HepG2 (cell line): ENCODE data around the gene LANCL3. TPM values are rescaled to one million over a fixed set of nuclear protein-coding genes. Genes with fewer than 3 reads are reported as not detected.
"Not testable (repeated sequence)": the region's sequence is repeated elsewhere in the genome, so short reads cannot be mapped to it uniquely, and the experiment has no call there.

ENCODE experiments used
- ATAC-seq: fragments of 200-7000 bp; cut with Tn5 transposase; 3 replicates; pipeline ENCODE4 v1.9.1; 2020; ENCODE audit warnings: mild to moderate bottlenecking, moderate library complexity
- Bru-seq: library from RNA; stranded (reverse); fragments of 400-500 nt; gene quantifications from one replicate; lab custom pipeline; 2021; lab: Mats Ljungman, UMichigan
- BruChase-seq, 2 experiments: library from RNA; stranded (reverse); fragments of 400-500 nt; gene quantifications; one replicate each; lab custom pipeline; 2021; lab: Mats Ljungman, UMichigan
- BruUV-seq: library from RNA; stranded (reverse); fragments of 400-500 nt; replicated peaks from 2 replicates; lab custom pipeline; 2021; lab: Mats Ljungman, UMichigan
- CTCF ChIA-PET: fragments of 300-600 bp; formaldehyde crosslinking; extraction: SDS; loops from one replicate; lab custom pipeline; 2021; ENCODE audit warnings: low total read pairs, inconsistent platforms, low intra/inter-chr PET ratio; lab: Yijun Ruan, JAX
- POLR2A ChIA-PET: fragments of 350-600 bp; sonication (Branson Sonifier 250); formaldehyde crosslinking; loops from one replicate; lab custom pipeline; 2020; ENCODE audit warnings: antibody characterized with exemption, inconsistent platforms; lab: Yijun Ruan, JAX
- DNase-seq: peaks from one replicate; pipeline ENCODE4 v3.0.0-alpha.2; 2015; ENCODE audit warnings: low spot score
- FAIRE-seq: peaks from 3 replicates; lab custom pipeline; 2011; peaks lifted over from hg19 to GRCh38; lab: Jason Lieb, UNC
- H2AFZ ChIP-seq: one replicate; pipeline ENCODE4 v1.6.1; 2011; ENCODE audit warnings: low read length, inconsistent platforms
- H3K27ac ChIP-seq: fragments of 300-600 bp; 3 replicates; pipeline ENCODE4 v1.8.0; 2011; ENCODE audit warnings: mixed run types, mild to moderate bottlenecking, mixed read lengths, low read length, inconsistent platforms; ENCODE audit not compliant: insufficient read depth; ENCODE audit errors: extremely low read length
- H3K27me3 ChIP-seq, 2 experiments: fragments of 200-600 bp in 1 of 2; 2 replicates in 1 of 2; 3 replicates in 1 of 2; pipeline versions ENCODE4 v1.6.0 to v1.8.0; 2011; ENCODE audit warnings: low read length in 2 of 2, mild to moderate bottlenecking in 2 of 2, moderate library complexity in 2 of 2, inconsistent platforms in 1 of 2; ENCODE audit not compliant: insufficient read depth in 2 of 2, control insufficient read depth in 1 of 2
- H3K36me3 ChIP-seq, 2 experiments: fragments of 200-600 bp in 1 of 2; replicated peaks in 1 of 2; 2 replicates in 1 of 2; 3 replicates in 1 of 2; pipeline versions ENCODE4 v1.5.1 to v1.8.0; 2011; ENCODE audit warnings: low read length in 2 of 2, inconsistent platforms in 1 of 2; ENCODE audit not compliant: insufficient read depth in 2 of 2, control insufficient read depth in 1 of 2
- H3K4me1 ChIP-seq: 2 replicates; pipeline ENCODE4 v1.5.1; 2012; ENCODE audit warnings: low read length, inconsistent platforms; ENCODE audit not compliant: insufficient read depth
- H3K4me2 ChIP-seq: 2 replicates; pipeline ENCODE4 v1.6.0; 2011; ENCODE audit warnings: low read depth, low read length, inconsistent platforms
- H3K4me3 ChIP-seq, 3 experiments: fragments of 200-600 bp in 1 of 3; sonication (generic), shearing (Covaris generic) in 1 of 3; replicated peaks in 1 of 3; 2 replicates each; pipeline ENCODE4 v1.5.1; 2011 to 2016; ENCODE audit warnings: low read length in 3 of 3, inconsistent platforms in 2 of 3, low read depth in 2 of 3, mild to moderate bottlenecking in 2 of 3, control low read depth in 1 of 3, mixed read lengths in 1 of 3; ENCODE audit not compliant: insufficient read depth in 1 of 3
- H3K79me2 ChIP-seq: one replicate; pipeline ENCODE4 v1.6.1; 2011; ENCODE audit warnings: low read length, inconsistent platforms; ENCODE audit not compliant: insufficient read depth
- H3K9ac ChIP-seq: 2 replicates; pipeline ENCODE4 v1.6.0; 2011; ENCODE audit warnings: mild to moderate bottlenecking, low read depth, low read length, inconsistent platforms; ENCODE audit not compliant: insufficient read depth
- H3K9me3 ChIP-seq: 2 replicates; pipeline ENCODE4 v1.5.1; 2012; ENCODE audit warnings: mild to moderate bottlenecking, low read length
- H4K20me1 ChIP-seq: 2 replicates; pipeline ENCODE4 v1.6.0; 2011; ENCODE audit warnings: inconsistent platforms, mild to moderate bottlenecking, low read length, moderate library complexity; ENCODE audit not compliant: insufficient read depth
- WGBS: methylation state at CpG from one replicate; pipeline ENCODE4 v1.1.6; 2017; ENCODE audit warnings: low lambda C conversion rate; 5-methylcytosine and 5-hydroxymethylcytosine counted together
- in situ Hi-C: cut with HindIII; loops from 2 replicates; pipeline ENCODE4 v1.10.0; 2017; ENCODE audit warnings: low pct_unique_long_range_greater_than_20kb; ENCODE audit not compliant: extremely low pct_ligation_motif_present
- intact Hi-C: fragments of 100-400 bp; cut with micrococcal nuclease; formaldehyde crosslinking; loops from one replicate; pipeline ENCODE4 v1.10.0; 2022; ENCODE audit not compliant: unreplicated experiment
- long read RNA-seq, 2 experiments: library from RNA in 1 of 2; library from polyadenylated mRNA in 1 of 2; stranded (forward) in 1 of 2; unstranded in 1 of 2; transcript quantifications; one replicate each; pipeline ENCODE4 v2.0.0, GENCODE V29; 2019 to 2022
- polyA minus RNA-seq, 3 experiments: library from RNA; depleted of rRNA, polyadenylated mRNA; stranded (reverse); fragments of >200 nt; gene quantifications; 2 replicates each; pipeline ENCODE4 v1.2.3, GENCODE V29; 2011; ENCODE audit warnings: low replicate concordance in 1 of 3
- polyA plus RNA-seq, 8 experiments: library from polyadenylated mRNA; depleted of rRNA in 3 of 8; stranded (reverse) in 7 of 8; unstranded in 1 of 8; fragments of >200 nt; fragmentation: Illumina TruSeq in 4 of 8; extraction: Trizol in 4 of 8; gene quantifications; 2 replicates each; pipeline versions ENCODE4 v1.2.1 to v1.2.3, GENCODE V29; 2011 to 2016; ENCODE audit warnings: low read depth in 4 of 8, missing spikeins in 1 of 8, mixed read lengths in 1 of 8; ENCODE audit not compliant: insufficient read depth in 1 of 8
- total RNA-seq, 5 experiments: library from RNA; depleted of rRNA; stranded (reverse); fragments of >200 nt; fragmentation: Illumina TruSeq; extraction: Trizol; gene quantifications; 2 replicates each; pipeline ENCODE4 v1.2.3, GENCODE V29; 2016; ENCODE audit warnings: low read depth in 1 of 5

LANCL3 gene
- total RNA-seq (2016; rRNA removed; fragmentation: Illumina TruSeq; extraction: Trizol) = not detected in 2 replicates
- not detected in 2 replicates for total RNA-seq (2016; cell fraction: cytosol; rRNA removed; fragmentation: Illumina TruSeq; extraction: Trizol; ENCODE audit: low read depth)
- not detected in 2 replicates for total RNA-seq (2016; cell fraction: insoluble cytoplasmic fraction; rRNA removed; fragmentation: Illumina TruSeq; extraction: Trizol)
- not detected in 2 replicates for total RNA-seq (2016; cell fraction: membrane; rRNA removed; fragmentation: Illumina TruSeq; extraction: Trizol)
- not detected in 2 replicates for total RNA-seq (2016; cell fraction: nucleus; rRNA removed; fragmentation: Illumina TruSeq; extraction: Trizol)
- polyA plus RNA-seq (2011; rRNA removed) = not detected in 2 replicates
- polyA plus RNA-seq (2011; cell fraction: cytosol; rRNA removed) = not detected in 2 replicates
- not detected in 2 replicates for polyA plus RNA-seq (2011; cell fraction: nucleus; rRNA removed)
- not detected in 2 replicates for polyA plus RNA-seq (2012)
- polyA plus RNA-seq (2016; cell fraction: cytosol; fragmentation: Illumina TruSeq; extraction: Trizol; ENCODE audit: low read depth) = not detected in 2 replicates
- not detected in 2 replicates for polyA plus RNA-seq (2016; cell fraction: insoluble cytoplasmic fraction; fragmentation: Illumina TruSeq; extraction: Trizol; ENCODE audit: low read depth)
- not detected in 2 replicates for polyA plus RNA-seq (2016; cell fraction: membrane; fragmentation: Illumina TruSeq; extraction: Trizol; ENCODE audit: low read depth)
- polyA plus RNA-seq (2016; cell fraction: nucleus; fragmentation: Illumina TruSeq; extraction: Trizol; ENCODE audit: insufficient read depth, low read depth) = not detected in 2 replicates
- 0.12 TPM in 1 of 2 replicates, not detected in the other for polyA minus RNA-seq (2011; rRNA and poly(A)+ RNA removed; ENCODE audit: low replicate concordance)
- not detected in 2 replicates for polyA minus RNA-seq (2011; cell fraction: cytosol; rRNA and poly(A)+ RNA removed)
- polyA minus RNA-seq (2011; cell fraction: nucleus; rRNA and poly(A)+ RNA removed) = under 0.01 TPM in 1 of 2 replicates, not detected in the other
- Bru-seq, nascent RNA = percentile 8 among the genes with signal in this experiment
- percentile 19 among the genes with signal in this experiment for BruChase-seq, experiment 1, labeled RNA remaining after a 6-hour chase
- BruChase-seq, experiment 2, labeled RNA remaining after a 2-hour chase = not detected
- long read RNA-seq, experiment 1 = 0 reads
- long read RNA-seq, experiment 2 = 0 reads

DNA sequence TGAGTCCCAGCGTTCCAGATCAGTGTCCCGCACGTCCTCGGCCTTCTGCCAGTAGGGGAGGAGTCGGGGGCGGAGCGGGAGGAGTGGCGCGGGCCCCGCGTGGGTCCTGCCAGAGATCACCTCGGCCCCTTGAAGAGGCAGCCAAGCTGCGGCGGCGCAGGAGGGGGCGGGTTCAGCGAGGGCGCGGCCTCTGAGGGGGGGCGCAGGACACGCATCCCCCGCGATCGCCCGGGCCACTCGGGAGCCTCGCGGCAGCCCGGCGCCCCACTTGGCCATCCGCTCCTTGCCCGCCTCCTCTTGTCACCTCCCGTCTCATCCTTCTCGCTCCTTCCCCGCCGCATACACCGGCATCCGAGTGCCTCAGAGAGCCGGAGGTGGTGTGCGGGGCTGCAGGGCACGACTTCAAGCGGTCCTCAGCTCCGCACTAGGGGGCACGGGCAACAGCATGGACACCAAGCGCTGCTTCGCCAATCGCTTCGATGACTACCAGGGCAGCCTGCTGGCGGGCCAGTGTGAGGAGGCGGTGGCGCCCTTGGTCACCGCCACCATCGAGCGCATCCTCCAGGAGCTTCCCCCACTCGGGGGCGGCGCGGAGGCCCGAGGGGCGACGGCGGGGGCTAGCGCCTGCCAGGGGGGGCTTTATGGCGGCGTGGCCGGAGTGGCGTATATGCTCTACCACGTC lies at the start of gene LANCL3:
Gene LANCL3 (plus strand): TSS at position 236 of the 682 bp plus-strand sequence. CDS start 210 bp downstream, at position 446.
- intact Hi-C loops, DNase-seq, ATAC-seq, H3K36me3 ChIP-seq, H3K27me3 ChIP-seq, POLR2A ChIA-PET, BruUV-seq, CTCF ChIA-PET, H3K4me2 ChIP-seq, H3K4me1 ChIP-seq, H3K27ac ChIP-seq, H3K4me3 ChIP-seq, H3K9me3 ChIP-seq, H3K79me2 ChIP-seq, in situ Hi-C loops, H2AFZ ChIP-seq, H3K9ac ChIP-seq, H4K20me1 ChIP-seq, FAIRE-seq: not testable (repeated sequence)
- 88% methylated on average over 18 of the region's 68 CpGs for WGBS

DNA sequence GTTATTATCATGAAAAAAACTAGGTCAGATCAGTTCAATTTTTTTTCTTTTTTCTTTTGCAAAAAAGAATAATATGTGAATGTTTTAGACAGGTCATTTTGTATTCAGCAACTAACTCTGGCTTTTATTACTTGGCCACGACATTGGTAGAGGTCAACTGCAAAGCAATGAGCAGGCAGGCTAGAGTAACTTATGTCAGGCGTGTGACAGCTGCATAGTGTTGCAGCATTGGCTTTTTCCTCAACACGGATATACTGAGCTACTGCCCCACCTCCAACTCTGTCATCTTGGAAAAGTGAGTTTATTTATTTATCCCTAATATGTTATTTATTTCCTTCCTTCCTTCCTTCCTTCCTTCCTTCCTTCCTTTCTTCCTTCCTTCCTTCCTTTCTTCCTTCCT lies 47.8 kb upstream of the LANCL3 start:
- H3K4me2 ChIP-seq, H3K4me3 ChIP-seq, H3K4me1 ChIP-seq, H3K9ac ChIP-seq, H4K20me1 ChIP-seq, H3K27me3 ChIP-seq, DNase-seq, H2AFZ ChIP-seq, H3K79me2 ChIP-seq, H3K36me3 ChIP-seq, POLR2A ChIA-PET, intact Hi-C loops, H3K9me3 ChIP-seq, FAIRE-seq, H3K27ac ChIP-seq, CTCF ChIA-PET, ATAC-seq, BruUV-seq: not testable (repeated sequence)
- in situ Hi-C loops = loop anchor here (25.0 kb wide), 1 partner anchor 664 kb away; no protein-coding TSS in a partner anchor
- WGBS = 4% methylated on average over 3 of the region's 3 CpGs
